ENCODE measurements around the gene ETS2. TPM values are rescaled to one million over a fixed set of nuclear protein-coding genes. Genes with fewer than 3 reads are reported as not detected.

ETS2 gene
- total RNA-seq, 1 experiment from 2014 or later: 35.3 TPM

DNA sequence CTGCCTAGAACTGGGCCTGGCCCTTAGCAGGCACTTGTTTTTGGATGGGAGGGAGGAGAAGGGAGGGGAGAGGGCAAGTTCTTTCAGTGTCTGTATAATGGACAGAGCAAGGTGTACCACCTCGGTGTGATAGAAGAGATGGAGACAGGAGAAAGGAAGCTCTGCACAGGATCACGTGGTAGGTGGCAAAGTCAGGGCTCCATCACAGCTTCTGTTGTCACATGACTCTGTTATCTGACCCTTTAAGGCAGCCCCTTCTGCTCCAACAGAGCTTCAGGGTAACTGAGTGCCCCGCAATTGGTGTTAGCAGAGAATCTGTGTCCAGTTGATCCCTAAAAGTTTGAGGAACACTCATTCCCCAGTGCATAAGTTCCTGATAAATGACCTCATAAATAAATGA lies 16.5 kb upstream of the ETS2 start:
- WGBS (ENCODE audit: extremely low coverage, insufficient read length, low lambda C conversion rate): no CpG with 5 or more reads among the region's 3 CpGs
- Mint-ChIP-seq H3K4me3 (no peak overlapping the region), H3K27ac (no peak overlapping the region), H3K4me1 (peaks cover 23 to 27% of the 10 kb centered on the region in 2 experiments), H3K9me3 (no peaks in the 10 kb centered on the region), H3K36me3 (ENCODE audit: insufficient read depth in 1 of 3, low read depth in 3 of 3) (no peaks in the 10 kb centered on the region), H3K27me3 (ENCODE audit: low read depth) (no peaks in the 10 kb centered on the region)
- Histone ChIP-seq H2BK5ac (ENCODE audit: insufficient read length, low read length) (no peak overlapping the region), H3K9me3 (ENCODE audit: control insufficient read depth, low read depth, low read length) (no peaks in the 10 kb centered on the region), H2BK120ac (ENCODE audit: low read depth, low read length, poor library complexity, severe bottlenecking) (no peak overlapping the region), H3T11ph (ENCODE audit: low read length) (no peak overlapping the region), H4K91ac (ENCODE audit: insufficient read length, low read depth, low read length) (no peak overlapping the region), H3K4ac (ENCODE audit: low read depth, low read length) (no peak overlapping the region), H3K79me2 (ENCODE audit: insufficient read depth, low read length) (no peaks in the 10 kb centered on the region), H3K4me2 (ENCODE audit: insufficient read depth, insufficient read length, low read length) (no peak overlapping the region), H2BK12ac (ENCODE audit: insufficient read length, low read depth, low read length) (no peak overlapping the region), H3K23ac (ENCODE audit: insufficient read length, low read depth, low read length) (no peak overlapping the region), H3K79me1 (ENCODE audit: insufficient read depth, low read depth, low read length, poor library complexity, severe bottlenecking) (no peaks in the 10 kb centered on the region), H3K18ac (ENCODE audit: insufficient read length, low read depth, low read length) (no peak overlapping the region), H3K4me1 (ENCODE audit: insufficient read depth, low read length) (no peaks in the 10 kb centered on the region; the same call in 1 of the 2 replicates), H3K23me2 (ENCODE audit: insufficient read length, low read depth, low read length, poor library complexity, severe bottlenecking) (no peaks in the 10 kb centered on the region), H2AFZ (ENCODE audit: low read length) (no peak overlapping the region), H3K27me3 (ENCODE audit: insufficient read depth, low read length) (no peaks in the 10 kb centered on the region), H3K27ac (ENCODE audit: insufficient read length, low read depth, low read length) (no peak overlapping the region), H2BK20ac (ENCODE audit: low read depth, low read length, poor library complexity, severe bottlenecking) (no peak overlapping the region), H2BK15ac (ENCODE audit: low read depth, low read length) (no peak overlapping the region), H4K8ac (replicated peaks; ENCODE audit: insufficient read length, low read depth, low read length) (no peak overlapping the region), H4K5ac (ENCODE audit: insufficient read length, low read depth, low read length) (no peak overlapping the region), H4K20me1 (ENCODE audit: control insufficient read depth, insufficient read depth, insufficient read length) (no peaks in the 10 kb centered on the region), H2AK5ac (ENCODE audit: insufficient read length, low read length) (no peak overlapping the region), H3K56ac (ENCODE audit: insufficient read length, low read depth, low read length) (no peak overlapping the region), H3K14ac (ENCODE audit: insufficient read depth, low read length) (no peak overlapping the region), H3K9ac (ENCODE audit: extremely low read depth, insufficient read length, low read length) (no peak overlapping the region)
- TF ChIP-seq, protein P1, sequence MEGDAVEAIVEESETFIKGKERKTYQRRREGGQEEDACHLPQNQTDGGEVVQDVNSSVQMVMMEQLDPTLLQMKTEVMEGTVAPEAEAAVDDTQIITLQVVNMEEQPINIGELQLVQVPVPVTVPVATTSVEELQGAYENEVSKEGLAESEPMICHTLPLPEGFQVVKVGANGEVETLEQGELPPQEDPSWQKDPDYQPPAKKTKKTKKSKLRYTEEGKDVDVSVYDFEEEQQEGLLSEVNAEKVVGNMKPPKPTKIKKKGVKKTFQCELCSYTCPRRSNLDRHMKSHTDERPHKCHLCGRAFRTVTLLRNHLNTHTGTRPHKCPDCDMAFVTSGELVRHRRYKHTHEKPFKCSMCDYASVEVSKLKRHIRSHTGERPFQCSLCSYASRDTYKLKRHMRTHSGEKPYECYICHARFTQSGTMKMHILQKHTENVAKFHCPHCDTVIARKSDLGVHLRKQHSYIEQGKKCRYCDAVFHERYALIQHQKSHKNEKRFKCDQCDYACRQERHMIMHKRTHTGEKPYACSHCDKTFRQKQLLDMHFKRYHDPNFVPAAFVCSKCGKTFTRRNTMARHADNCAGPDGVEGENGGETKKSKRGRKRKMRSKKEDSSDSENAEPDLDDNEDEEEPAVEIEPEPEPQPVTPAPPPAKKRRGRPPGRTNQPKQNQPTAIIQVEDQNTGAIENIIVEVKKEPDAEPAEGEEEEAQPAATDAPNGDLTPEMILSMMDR (conservative IDR thresholded peaks at IDR 0.05): no peak
- no peak for DNase-seq

Measured in H9 (cell line).